Posterior vena cava (tissue), 2 donors: ENCODE measurements around the gene NAPSA. TPM values are rescaled to one million over a fixed set of nuclear protein-coding genes. Genes with fewer than 3 reads are reported as not detected.
"Not testable (repeated sequence)": the region's sequence is repeated elsewhere in the genome, so short reads cannot be mapped to it uniquely, and the experiment has no call there.

Experiments
- DNase-seq: peaks from one replicate; pipeline ENCODE4 v3.0.0-alpha.2; 2020; ENCODE audit warnings: low spot score
- intact Hi-C, 2 donors: fragments of 100-400 bp; cut with DNase I; formaldehyde crosslinking; loops; one replicate each; pipeline versions ENCODE4 v1.14.1 to v1.14.2; 2022 to 2023
- total RNA-seq, 2 donors: library from RNA; stranded (reverse); fragmentation: NEBNext Ultra II Directional; extraction: Animal tissue kit (Norgen Biotek cat#: 25700); gene quantifications; one replicate each; pipeline ENCODE4 v1.2.1, GENCODE V29; 2021
- donor health status: DM: yes; HTN: yes; CAD: no.
- donor health status: DM: yes; HTN: yes; CAD: no.

Gene NAPSA
- total RNA-seq, 2 donors from 2014 or later = 0.33 to 0.37 TPM

DNA sequence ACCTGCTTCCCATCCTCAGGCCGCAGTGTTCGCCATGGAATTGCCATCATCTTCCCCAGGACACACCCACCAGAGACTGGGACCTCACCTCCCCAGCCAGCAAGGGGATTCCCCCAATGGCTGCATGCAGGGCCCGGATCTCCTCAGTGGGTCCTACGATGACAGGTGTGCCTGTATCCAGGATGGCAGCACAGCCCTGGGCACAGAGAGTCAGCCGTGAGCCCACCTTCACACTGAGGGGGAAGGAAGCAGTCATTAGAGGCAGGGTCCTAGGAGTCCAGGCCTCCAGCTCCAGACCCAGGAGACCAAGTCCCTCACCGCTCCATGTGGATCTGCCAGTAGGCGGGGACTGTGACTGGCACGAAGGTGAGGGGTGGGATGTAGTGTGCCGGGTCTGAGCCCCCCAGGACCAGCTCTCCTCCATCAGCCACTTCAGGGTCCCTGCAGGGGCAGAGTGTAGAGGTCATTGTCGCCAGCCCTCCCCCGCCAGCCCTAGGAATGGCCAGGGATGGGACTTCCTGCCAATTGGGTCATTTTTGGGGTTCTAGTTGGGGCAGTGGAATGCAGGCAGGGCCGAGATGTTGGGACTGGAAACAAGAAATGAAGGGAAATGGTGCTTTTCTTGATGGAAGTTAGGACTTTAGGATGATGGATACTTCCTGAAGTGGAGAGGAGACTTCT is 30.6 kb downstream of the NAPSA start:
- DNase-seq = peak; percentile 68
- intact Hi-C loops = loop anchor here in 1 of 2 donors (5.0 kb wide), 1 partner anchor 1038 kb away; no protein-coding TSS in a partner anchor

DNA sequence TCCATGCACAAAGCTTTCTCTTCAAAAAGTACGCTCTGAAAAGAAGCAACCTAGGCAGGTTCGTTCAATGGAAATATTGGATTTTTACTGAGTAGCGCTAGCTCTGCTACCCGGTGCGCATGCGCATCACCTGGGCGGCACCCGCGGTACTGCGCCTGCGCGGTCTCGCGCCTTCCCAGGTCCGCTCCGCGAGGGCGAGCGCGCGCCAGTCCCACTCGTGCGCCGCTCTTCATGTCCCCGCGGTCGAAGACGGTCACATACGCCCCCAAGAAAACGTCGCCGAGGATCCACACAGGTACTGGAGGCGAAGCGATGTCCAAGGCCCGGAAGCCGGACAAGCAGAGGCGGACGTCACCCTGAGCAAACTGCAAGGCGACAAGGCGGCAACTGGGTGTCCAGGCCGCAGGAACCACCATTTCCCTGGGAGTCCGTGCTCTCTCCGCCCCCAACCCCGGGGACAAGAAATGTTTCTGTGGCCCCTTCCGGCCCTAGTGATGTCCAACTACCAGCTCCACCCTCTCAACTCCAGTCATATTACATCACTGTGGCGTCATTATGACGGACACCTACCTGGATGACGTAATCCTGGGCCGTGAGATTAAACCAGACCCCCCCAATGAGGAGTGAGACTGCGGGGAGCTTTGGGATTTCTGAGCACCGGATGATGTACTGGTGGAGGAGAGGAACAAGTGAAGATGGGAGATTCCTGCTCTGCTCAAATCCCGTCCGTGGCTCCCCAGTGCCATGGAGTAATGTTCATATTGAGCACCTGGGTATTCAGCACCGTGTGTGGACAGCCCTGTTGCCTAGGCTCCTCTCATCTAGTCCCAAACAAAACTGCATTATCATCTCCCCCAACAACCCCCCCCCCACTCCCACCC is 31.5 kb downstream of the NAPSA start:
- intact Hi-C loops = loop anchor here in 1 of 2 donors (5.0 kb wide), 1 partner anchor 1037 kb away; no protein-coding TSS in a partner anchor
- DNase-seq = peak; percentile 90

DNA sequence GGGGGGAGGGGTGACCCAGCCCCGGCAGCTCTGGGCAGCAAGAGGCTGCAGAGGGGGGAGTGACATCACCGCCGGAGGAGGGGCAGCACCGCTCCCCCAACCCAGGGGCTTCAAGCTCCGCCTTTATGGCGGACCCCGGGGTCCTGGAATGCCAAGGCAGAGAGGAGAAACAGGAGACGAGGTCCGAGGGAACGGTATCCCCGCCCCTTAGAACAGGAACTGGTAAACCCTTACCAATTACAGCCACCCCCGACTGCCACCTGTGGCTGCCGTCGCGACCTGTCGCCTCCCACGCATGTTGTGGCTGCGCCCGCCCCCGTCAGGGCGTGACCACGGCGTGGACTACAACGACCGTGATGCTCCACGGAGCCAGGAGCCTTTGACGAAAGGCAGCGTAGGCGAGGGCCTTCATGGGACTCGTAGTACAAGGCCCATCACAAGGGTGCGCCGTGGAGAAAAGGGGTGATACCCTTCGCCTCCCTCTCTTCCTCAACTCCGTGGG is 32.2 kb downstream of the NAPSA start:
- intact Hi-C loops = loop anchor here in 1 of 2 donors (5.0 kb wide), 1 partner anchor 1036 kb away; no protein-coding TSS in a partner anchor
- DNase-seq = peak; percentile 93

DNA sequence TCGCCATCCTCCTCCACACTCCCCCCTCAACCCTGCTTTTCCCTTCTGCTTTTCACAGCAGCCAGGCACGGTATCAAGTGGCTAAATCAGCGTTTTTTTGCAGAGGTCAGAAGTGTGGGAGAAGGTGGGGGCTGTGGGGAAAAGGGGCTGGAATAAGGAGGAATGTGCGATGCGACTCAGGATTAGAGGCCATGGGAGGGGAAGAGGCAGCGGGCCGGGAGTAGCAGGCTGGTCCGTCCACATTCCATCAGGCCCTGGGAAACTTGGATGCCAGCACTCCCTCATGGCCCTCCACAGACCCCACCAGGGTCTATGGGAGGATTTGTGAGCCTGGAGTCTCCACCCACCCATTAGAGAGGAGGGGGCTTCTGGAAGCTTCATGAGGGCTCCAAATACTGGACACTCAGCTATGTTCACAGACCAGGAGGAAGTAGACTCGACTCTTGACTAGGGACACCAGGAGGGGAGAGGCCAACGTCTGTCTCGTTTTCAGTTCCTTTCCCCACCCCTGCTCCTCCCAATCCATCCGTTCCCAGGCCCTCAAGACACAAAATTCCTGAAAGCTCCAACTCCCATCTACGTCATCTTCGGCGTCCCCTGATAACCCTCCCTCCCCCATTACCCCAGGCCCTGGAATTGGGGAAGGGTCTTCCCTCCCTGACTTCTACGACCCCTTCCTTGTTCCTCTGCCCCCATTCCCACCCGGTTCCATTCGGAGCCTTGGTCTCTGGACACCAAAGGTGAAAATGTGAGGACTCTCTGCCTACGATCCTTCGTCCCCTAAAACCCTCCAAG is 33.0 kb downstream of the NAPSA start:
- peak; percentile 58 for DNase-seq

DNA sequence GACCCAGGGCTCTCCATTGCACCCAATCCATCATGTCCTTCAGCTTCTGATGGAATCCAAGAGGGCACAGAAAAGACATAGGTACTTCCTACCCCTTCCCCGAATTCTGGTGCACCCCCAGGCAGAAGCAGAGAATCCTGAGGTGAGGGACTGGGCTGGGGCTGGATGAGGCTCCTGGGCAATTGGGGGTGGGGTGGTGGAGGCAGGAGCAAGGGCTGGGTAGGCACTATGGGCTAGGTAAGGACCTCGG is 33.5 kb downstream of the NAPSA start:
- intact Hi-C loops = loop anchor here in 1 of 2 donors (5.0 kb wide), 1 partner anchor 1035 kb away; no protein-coding TSS in a partner anchor
- DNase-seq = peak; percentile 36

More for the DNA sequence above, 33.0 kb downstream of the NAPSA start:
- intact Hi-C loops = loop anchor here in 1 of 2 donors (5.0 kb wide), 1 partner anchor 1035 kb away; no protein-coding TSS in a partner anchor

DNA sequence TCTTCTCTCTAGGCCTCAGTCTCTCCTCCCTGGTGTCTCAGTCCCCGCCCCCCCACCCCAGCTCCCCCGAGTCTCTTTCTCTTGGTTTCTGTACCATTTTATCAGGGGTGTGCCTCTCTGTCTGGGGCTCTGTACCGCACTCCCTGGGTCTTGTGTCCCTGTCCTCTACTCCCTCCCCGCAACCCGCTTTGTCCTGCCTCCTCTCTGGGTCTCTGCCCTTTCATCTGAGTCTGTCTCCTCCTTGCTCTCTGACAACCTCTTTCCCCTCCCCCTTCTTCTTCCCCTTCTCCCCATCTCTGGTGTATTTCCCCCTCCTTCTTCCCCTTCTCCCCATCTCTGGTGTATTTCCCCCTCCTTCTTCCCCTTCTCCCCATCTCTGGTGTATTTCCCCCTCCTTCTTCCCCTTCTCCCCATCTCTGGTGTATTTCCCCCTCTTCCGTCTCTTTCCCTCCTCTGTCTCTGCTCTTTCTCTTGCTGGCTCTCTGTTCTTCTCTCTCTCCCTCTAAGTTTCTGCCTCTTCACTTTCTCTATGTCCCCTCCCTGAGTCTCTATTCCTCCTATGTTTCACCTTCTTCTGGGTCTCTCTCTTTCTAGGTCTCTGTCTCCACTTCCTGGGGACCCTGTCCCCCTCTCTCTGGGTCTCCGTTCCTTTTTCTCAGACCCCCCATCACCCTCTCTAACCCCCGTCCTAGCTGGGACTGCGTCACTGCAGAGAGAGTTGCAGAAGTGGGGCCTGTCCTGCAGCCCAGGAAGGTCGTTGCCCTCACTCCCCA is 34.0 kb downstream of the NAPSA start:
- DNase-seq = peak; percentile 30
- intact Hi-C loops = loop anchor here in 1 of 2 donors (5.0 kb wide), 1 partner anchor 1034 kb away; no protein-coding TSS in a partner anchor

DNA sequence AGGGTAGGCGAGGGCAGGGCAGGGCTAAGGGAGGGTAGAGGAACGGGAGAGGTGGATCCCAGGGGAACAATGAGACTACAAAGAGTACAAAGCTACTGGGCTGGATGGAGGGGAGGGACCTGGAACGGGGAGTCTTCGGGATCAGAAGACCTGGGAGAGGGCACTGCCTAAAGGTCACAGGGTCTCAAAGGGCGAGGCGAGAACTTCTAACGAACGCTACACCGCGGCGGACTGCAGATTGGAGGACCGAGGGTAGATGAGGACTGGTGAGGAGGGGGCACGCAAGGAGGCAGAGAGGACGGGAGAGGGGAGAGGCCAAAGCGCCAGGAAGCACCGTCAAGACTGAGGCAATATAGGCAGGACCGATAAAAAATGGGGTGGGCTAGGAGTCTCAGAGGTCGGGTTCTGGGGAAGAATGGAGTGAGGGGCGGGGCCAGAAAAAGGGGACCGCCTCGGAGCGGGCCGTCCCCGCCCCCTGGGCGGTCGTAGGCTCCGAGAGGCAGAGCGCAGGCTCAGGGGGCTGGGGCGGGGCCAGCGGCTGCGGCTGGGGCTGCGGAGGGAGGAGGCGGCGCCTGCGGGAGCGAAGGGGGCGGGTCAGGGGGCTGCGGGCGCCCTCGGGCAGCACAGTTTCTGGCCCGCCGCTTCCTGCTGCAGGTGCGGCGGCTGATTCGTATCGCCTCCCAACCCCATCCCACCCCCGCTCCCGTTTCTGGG is 34.9 kb downstream of the NAPSA start:
- intact Hi-C loops = loop anchor here in 1 of 2 donors (5.0 kb wide), 1 partner anchor 1033 kb away; no protein-coding TSS in a partner anchor
- peak; percentile 89 for DNase-seq

DNA sequence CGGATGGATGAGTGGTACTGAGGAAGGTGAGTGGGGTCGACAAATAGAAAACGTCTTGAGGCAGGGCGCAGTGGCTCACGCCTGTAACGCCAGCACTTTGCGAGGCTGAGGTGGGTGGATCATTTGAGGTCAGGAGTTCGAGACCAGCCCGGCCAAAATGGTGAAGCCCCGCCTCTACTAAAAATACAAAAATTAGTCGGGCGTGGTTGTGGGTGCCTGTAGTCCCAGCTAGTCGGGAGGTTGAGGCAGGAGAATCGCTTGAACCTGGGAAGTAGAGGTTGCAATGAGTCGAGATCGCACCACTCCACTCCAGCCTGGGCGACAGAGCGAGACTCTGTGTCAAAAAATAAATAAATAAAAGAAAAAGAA is 35.5 kb downstream of the NAPSA start:
- DNase-seq = not testable (repeated sequence)
- intact Hi-C loops = loop anchor here in 1 of 2 donors (5.0 kb wide), 1 partner anchor 1033 kb away; no protein-coding TSS in a partner anchor

DNA sequence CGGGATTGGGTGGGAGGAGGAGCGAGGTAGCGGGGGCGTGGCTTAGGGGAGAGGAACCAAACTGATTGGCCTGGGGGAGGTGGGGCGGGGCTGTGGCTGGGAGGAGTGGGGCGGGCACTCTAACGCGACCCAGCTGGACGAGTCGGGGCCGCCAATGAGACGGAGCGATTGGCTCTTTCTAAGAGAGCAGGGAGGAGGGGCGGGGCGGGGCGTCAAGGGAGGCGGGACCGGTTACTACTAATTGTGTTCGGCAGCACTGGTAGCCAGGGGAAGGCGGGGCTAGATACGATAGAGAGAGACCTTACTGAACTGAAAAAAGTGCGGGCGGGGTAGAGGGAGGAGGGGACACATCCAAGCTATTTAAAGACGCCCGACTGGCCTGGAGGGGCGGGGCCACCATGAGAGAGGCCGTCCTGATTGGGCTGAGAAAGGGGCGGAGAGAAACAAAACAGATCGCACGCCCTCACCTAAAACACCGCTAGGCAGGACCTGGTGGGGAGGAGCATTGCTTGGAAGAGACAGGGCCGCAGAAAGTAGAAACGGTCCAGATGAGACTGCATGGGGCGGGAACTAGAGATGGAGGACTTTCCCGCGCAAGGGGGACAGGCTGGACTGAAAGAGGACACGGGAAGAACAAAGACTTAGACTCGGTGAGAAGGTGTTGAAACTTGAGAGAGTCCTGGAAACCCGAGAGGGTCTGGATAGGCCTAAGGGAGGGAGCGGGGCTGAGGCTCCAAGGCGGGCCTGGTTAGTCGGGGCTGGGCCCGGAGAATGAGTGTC is 36.1 kb downstream of the NAPSA start, which contains the start of gene KCNC3:
Gene KCNC3, minus strand, starts transcription at position 232 of the 780 bp plus-strand sequence. CDS start 295 bp downstream, outside the sequence.
- DNase-seq = peak; percentile 98
- intact Hi-C loops = no loop called here

DNA sequence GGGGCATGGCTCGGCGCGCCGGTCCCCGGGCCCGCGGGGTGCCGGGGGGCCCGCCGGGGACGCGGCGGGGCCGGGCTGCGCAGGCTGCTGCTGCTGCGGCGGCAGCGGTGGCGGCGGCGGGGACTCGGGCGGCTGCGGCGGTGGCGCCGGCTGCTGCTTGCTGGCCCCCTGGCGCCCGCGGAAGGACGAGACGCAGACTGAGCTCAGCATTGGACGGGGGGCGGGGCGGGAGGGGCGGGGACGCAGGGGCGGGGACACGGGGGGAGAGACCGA is 36.6 kb downstream of the NAPSA start:
- intact Hi-C loops = no loop called here

DNA sequence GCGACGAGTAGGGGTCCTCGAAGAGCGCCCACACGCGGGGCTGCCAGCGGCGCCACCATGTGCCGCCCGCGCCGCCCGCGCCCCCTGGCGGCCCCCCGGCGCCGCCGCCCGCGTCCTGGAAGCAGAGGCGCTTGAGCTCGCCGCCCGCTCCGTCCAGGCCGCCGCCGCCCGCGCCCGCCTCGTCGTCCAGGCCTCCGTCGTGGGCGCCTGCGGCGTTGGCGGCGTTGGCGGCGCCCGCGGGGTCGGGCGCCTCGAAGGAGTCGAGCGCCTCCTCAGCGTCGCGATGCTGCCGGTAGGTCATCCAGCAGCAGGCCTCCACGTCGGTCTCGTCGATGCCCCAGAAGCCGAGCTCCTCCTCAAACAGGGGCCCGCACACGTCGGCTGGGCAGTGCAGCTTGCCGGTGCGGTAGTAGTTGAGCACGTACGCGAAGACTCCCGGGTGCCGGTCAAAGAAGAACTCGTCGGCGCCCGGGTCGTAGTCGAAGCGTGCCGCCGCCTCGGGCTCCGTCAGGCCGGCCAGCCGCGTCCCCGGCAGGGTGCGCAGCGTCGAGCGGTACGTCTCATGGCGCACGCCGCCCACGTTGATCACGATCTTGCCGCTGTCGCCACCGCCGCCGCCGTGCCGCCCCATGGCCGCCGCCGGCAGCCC is 37.1 kb downstream of the NAPSA start:
- peak; percentile 83 for DNase-seq
- intact Hi-C loops = no loop called here

More for the DNA sequence above, 36.6 kb downstream of the NAPSA start:
- DNase-seq = no peak

DNA sequence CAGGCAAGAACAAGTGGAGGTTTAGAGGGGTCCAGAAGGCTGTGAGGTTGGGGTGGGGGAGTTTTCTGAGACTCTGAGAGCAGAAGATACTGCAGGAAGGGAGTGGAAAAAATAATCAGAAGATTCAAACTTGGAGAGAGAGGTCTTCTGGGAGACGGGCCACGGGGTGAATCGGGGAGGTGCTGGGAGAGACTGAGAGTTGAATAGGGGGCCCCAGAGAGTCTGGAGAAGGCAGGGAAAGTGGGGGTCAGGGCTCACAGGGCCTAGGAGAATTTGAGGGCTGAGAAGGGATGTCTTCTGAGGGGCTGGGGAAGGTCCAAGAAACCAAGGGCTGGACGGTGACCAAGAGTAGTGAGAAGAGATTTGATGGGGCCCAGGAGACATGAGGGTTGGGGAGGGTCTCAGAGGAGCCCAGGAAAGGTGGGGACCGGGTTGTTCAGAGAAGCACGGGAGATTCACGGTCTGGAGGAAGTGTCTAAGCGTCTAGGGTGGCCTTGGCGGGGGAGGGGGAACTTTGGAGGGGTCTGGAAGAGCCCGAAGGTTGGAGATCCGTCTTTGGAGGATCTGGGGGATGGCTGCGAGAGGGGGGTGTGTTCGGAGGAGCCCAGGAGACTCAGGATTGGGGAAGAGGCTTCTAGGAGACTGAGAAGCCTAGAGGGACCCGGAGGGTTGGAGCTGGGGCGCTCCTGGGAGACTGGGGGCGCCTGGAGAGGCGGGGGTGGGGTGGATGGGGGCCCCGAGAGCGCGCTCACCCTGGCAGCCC is 37.8 kb downstream of the NAPSA start:
- intact Hi-C loops = no loop called here
- DNase-seq = peak; percentile 41

DNA sequence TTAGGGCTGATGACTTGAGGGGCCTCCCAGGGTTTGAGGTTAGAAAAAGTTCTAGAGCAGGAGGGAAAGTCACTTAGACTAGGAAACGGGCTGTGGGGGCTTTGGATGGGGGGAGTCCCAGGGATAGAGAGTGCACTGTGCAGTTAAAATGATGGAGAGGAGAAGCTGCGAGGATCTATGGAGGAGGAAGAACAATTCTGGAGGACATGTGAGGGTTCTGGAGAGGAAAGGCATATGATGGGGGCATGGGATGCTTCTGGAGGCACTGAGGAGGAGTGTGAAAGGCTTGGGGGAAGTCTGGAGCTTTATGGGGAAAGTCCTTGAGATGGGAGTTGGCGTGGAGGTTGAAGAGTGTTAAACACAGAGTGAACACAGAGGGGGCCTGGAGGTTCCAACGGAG is 38.4 kb downstream of the NAPSA start:
- intact Hi-C loops = no loop called here
- no peak for DNase-seq

DNA sequence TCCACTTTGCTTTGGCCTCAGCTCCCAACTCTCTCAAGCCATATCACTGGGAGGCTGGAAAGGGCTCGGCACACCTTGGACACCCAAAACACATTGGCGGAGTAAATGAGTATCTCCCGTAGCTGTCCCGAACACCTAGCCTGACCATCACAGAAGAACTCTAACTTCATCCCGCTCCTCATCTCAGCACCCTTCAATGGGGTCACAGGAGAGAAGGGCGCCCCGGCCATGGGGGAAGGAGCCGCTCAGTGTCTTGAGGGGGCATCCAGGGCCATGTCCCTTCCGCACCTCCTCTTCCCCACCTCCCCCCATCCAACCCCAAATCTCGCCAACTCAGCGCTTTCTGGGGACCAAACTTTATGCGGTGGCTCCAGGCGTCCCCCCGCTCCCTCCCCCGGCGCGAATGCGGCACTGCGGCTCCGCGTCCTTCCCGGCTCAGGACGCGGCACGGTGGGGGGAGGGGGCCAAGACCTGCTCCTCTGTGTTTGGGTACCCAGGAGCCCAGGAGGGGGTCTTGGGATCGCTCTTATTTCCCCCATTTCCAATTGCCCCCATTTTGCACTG is 39.3 kb downstream of the NAPSA start:
- intact Hi-C loops = no loop called here
- DNase-seq = peak; percentile 59

DNA sequence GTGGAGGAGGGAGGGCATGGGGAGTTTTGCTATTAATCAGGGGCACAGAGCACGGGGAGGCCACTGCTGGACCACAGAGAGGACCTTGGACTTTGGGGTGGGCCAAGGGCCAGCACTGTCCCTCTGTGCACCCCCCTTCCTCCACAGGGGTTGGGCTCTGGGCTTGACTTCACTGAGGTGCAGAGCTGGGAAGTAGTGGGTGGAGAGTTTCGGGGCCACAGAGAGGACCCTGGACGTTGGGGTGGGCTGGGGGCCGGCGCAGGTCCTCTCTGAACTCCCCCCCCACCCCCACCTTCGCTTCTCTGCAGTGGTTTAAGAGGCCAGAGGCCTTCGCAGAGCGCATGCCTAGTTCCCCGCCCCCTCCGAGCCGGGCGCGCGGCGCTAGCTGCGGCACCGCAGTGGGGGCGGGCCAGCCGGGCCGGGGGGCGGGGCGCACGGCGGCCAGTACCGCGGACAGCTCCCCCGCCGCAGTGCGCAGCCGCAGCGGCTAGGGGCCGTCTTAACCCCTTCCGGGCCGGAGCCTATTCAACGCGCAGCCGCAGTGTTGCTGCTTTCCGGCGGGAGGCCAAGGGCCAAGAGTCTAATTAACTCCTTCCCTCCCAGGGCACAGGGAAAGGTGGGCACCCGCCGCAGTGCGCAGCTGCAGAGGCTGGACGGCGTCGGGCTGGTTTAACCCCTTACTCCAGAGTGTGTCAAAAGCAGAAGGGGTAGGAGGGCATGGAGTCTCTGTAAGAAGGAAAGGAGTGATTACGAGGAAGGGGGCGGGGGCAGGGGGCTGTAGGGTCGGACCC is 39.9 kb downstream of the NAPSA start:
- intact Hi-C loops = no loop called here
- peak; percentile 50 for DNase-seq
